Fibroblast of mammary gland (primary cell): Measurements from ENCODE around the gene CHD9.
A peak's percentile ranks its signal among the peaks of the same experiment; 100 is the strongest.

Experiments
- DNase-seq: peaks from one replicate; pipeline ENCODE4 v3.0.0-alpha.2; 2010; ENCODE audit warnings: low read depth
- H3K4me3 ChIP-seq: 2 replicates; pipeline ENCODE4 v1.5.1; 2011; ENCODE audit warnings: low read depth, mild to moderate bottlenecking, low read length, moderate library complexity; ENCODE audit not compliant: control insufficient read depth
- CTCF ChIP-seq: conservative IDR thresholded peaks from 2 replicates; pipeline ENCODE4 v1.5.1; 2011; ENCODE audit warnings: low read depth, low read length, inconsistent platforms; ENCODE audit not compliant: control insufficient read depth, insufficient read depth

Gene CHD9

GRCh38 chr16:53094013-53094630, 39.3 kb downstream of the CHD9 start:
- H3K4me3 ChIP-seq: no peak overlapping the region
- no peak for DNase-seq
- TF ChIP-seq CTCF: no peak

- DNase-seq: no peak
- TF ChIP-seq CTCF: no peak
- no peak overlapping the region for H3K4me3 ChIP-seq
Observed at GRCh38 chr16:53097190-53097589, 42.4 kb downstream of the CHD9 start.

- H3K4me3 ChIP-seq: peak overlapping the region; percentile 30
- DNase-seq: peak; percentile 98
Observed at GRCh38 chr16:53098526-53099317, 43.9 kb downstream of the CHD9 start.

GRCh38 chr16:53099318-53100130, 44.7 kb downstream of the CHD9 start:
- peak; percentile 95 for DNase-seq
- peak overlapping the region; percentile 30 for H3K4me3 ChIP-seq
- no peak for TF ChIP-seq CTCF

More at GRCh38 chr16:53098526-53099317, 43.9 kb downstream of the CHD9 start:
- no peak for TF ChIP-seq CTCF

- peak overlapping the region; percentile 30 for H3K4me3 ChIP-seq
- no peak for DNase-seq
- no peak for TF ChIP-seq CTCF
Observed at GRCh38 chr16:53100131-53100748, 45.4 kb downstream of the CHD9 start.

GRCh38 chr16:53100889-53101288, 46.1 kb downstream of the CHD9 start:
- no peak for DNase-seq
- TF ChIP-seq CTCF: no peak
- H3K4me3 ChIP-seq: no peak overlapping the region
